Measurements from ENCODE around the gene LANCL2.
"Not testable (repeated sequence)": the region's sequence is repeated elsewhere in the genome, so short reads cannot be mapped to it uniquely, and the experiment has no call there.

The LANCL2 gene

DNA sequence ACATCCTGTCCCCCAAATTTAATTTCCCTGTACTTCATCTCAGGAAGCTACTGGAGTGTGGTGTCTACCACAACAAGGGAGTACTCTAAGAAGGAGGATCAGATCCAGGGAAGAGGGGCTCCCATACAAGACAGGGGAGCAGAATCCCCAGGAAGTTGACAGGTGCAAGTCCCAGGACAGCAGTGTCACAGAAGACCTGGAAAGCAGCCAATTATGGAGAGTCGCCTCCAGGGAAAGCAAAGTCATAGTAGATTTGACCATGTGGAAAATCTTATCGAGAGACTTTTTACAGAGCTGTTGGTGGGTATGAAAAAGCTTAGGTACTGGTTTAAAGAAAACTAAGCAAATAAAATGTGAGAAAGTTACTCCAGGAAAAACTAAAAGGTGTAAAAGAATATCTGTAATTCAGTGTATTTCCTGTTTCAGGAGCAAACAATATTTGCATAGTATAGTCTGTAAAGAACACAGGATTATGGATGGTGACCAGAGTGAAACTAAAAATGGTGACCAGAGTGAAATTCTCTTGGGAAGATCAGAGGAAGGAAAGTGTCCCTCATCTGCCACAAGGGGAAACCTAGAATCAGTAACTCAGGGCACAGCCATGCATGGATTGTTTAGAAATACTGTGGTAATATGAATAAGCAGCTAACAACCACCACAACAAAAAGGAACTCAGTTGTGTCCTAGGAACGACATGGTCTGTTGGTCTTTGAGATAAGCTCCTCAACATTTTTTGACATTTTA lies 44.5 kb downstream of the LANCL2 start:
- no peak for DNase-seq

DNA sequence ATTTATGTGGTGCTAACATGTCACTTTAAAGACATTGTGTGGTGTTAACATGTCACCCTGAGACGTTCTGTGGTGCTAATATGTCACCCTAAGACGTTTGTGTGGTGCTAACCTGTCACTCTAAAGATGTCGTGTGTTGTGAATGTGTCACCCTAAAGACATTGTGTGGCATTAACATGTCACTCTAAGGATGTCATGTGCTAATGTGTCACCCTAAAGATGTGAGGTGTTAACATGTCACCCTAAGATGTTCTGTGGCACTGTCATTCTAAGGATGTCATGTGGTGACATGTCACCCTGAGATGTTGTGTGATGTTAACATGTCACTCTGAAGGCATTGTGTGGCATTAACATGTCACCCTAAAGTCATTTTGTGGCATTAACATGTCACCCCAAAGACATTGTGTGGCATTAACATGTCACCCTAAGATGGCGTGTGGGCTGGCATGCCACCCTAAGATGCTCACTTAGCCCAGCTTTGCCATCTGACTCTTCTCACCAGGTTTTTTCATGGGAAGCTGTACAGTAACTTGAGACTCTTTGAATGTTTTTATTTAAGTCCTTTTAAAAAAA lies 45.6 kb downstream of the LANCL2 start:
- no peak for DNase-seq

DNA sequence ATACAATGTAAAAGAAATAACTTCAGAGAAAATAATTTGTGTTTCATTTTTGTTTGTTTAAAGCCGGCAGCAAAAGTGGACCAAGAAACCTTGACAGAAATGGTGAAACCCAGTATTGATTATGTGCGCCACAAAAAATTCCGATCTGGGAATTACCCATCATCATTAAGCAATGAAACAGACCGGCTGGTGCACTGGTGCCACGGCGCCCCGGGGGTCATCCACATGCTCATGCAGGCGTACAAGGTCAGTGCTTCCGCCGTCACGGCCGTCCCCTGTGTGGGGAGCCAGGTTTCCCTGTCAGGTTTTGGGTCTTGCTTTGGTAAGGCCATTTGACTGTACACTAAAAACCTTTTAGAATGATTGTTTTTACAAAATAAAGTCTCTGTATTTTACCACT lies 46.7 kb downstream of the LANCL2 start:
- DNase-seq = no peak

DNA sequence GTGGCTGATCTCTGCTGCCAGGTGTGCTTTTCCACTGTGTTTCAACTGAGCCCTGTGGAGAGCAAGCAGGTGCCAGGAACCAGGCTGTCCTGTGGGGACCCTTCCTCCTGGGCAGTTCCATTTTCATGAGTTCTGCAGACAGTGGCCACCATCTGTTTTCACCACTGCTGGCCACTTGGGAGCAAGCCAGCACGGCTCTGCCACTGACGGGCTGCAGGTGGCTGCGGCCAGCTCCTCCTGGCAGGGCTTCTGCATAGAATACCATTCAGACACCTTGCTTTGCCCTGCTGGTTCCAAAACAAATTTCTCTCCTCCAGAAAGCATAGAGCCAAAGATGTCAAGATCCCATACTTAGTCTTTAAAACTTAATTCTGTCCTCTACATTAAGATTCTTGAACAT lies 48.3 kb downstream of the LANCL2 start:
- no peak for DNase-seq

DNA sequence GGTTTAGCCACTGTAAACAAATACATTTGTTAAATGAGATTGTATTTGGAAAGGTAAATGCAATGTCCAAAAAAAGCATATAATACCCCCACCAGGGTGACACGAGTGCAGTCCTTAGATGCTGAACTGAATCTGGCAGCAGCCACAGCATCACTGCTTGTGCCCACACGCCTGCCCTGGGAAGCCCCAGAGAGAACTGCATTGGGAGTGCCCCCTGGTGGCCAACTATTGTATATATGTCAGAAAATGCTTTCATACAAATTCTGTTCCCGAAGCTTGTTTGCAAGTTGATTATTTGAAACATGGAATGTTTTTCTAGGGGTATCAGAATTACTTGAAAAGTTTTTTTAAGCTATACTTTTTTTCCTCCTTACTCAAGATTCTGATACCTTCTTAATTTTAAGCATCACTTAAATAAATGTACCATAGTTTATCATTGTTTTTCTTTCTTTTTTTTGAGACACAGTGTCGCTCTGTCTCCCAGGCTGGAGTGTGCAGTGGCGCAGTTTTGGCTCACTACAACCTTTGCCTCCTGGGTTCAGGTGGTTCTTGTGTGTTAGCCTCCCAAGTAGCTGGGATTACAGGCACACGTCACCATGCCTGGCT lies 50.1 kb downstream of the LANCL2 start:
- peak; percentile 77 to 84 for DNase-seq

DNA sequence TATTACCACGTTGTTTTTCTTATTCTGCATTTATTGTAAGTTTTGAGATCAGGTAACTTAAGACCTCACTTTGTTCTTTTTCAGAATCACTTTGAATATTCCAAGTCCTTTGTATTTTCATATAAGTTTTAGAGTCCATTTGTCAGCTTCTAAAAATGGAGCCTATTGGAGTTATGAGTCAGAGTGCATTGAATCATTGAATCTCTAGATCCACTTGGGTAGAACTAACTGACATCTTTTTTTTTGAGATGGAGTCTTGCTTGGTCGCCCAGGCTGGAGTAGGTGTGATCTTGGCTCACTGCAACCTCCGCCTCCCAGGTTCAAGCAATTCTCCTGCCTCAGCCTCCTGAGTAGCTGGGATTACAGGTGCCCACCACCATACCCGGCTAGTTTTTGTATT lies 52.3 kb downstream of the LANCL2 start:
- DNase-seq = not testable (repeated sequence)

DNA sequence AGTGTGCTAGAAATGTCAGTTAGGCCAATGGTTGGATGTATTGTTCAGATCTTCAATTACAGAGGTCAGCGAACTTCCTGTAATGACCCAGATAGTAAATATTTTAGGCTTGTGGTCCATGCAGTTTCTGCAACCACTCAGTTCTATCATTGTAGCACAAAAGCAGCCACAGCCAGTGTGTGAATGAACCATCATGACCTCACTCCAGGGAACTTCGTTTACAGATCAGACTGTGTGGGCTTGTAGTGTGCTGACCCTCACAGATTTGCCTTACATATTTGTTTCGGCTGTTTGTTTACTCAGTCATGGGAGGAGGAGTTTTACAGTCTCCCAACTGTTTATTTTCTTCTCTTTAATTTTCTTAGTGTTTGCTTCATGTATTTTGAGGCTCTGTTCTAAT lies 55.4 kb downstream of the LANCL2 start:
- no peak for DNase-seq

DNA sequence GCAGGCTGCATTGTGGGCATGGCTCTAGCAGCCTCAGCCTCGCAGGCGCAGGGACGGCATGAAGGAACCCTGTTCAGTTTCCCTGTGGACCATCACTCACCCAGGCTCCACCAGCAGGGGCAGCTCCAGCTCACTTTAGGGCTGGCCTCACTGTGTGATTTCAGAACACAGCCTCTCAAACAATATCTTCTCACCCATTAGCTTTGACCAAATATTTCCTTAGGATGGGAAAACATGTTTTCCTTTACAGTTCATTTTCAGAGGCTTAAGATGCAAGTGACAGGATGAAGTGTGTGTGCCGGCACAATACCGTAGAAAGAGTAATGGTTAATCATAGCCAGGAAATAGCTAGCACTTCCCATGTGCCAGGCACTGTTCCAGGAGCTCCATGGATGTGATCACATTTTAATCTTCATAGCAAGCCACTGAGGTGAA lies 58.2 kb downstream of the LANCL2 start:
- DNase-seq = no peak

DNA sequence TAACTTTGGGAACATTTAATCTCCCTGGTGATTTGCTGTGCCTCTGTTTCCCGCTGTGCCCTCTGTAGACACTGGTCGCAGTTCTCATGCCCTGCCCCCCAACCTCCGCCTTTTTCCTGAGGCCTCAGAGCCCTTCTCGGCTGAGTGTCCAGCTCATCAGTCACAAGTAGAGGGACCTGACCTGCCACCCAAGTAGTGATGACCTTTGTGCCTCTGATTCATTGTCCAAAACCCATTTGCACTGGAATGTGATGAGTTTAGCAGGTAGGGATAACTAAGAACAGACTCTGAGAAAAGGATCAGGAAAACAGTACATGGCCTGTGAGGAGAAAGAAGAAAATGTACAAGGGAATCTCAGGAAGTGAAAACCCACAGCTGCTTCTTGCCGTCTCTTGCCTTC lies 58.8 kb downstream of the LANCL2 start:
- DNase-seq = no peak

DNA sequence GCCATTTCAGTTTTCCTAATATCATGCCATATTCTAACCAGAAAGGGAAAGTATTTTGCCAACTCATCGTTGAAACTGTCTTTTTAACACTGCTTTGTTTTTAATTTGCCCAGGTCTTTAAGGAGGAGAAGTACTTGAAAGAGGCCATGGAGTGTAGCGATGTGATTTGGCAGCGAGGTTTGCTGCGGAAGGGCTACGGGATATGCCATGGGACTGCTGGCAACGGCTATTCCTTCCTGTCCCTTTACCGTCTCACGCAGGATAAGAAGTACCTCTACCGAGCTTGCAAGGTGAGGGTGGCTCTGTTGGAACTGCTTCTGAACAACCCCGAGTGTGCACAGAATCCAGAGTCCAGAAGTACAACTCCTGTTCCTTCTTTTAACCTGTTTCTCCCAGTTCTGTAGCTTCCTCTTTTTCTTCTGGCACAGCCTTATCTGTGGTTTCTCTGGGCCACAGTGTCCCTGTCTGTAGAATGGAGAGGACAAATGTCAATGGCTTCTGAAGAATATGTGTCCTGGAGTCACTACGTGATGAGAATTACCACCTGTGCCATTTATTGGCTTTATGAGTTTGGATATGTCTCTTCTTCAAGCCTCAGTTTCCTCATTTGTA lies 60.1 kb downstream of the LANCL2 start:
- peak; percentile 17 to 21 for DNase-seq

DNA sequence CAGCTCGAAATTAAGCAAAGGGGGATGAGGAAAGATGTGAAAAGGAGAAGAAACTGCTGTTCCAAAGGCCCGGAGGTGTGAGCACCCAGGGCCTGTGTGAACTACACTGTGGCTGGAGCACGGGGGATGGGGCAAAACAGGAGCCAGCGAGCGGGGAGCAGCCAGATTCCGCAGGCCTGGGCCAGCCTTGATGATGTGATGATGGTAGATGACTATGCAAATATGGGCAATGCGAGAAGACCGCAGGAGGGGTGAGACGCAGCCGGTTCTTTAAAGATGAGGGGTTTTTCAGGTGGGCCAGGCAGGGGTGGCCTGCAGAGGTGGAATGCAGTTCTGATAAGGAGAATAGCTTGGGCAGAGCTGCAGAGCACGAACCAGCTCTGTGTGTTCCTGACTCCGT lies 61.5 kb downstream of the LANCL2 start:
- no peak for DNase-seq

DNA sequence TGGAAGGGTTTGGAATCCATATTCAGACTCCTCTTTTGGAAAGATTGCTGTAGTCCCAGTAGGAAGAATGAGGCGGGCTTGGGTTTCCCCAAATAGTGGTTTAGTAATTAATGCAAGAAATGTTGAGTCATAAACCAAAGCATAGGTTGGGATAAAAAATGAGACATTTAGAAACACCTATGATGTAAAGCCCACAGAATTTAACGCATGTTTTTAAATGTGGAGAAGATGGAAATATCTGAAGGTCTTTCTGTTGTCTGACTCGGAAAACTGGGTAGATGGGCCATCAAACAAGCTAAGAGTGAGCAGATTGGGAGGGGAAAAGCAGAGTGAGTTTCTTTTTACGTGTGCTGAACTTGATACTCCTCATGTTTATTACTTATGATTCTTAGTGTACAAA lies 62.2 kb downstream of the LANCL2 start:
- no peak for DNase-seq

DNA sequence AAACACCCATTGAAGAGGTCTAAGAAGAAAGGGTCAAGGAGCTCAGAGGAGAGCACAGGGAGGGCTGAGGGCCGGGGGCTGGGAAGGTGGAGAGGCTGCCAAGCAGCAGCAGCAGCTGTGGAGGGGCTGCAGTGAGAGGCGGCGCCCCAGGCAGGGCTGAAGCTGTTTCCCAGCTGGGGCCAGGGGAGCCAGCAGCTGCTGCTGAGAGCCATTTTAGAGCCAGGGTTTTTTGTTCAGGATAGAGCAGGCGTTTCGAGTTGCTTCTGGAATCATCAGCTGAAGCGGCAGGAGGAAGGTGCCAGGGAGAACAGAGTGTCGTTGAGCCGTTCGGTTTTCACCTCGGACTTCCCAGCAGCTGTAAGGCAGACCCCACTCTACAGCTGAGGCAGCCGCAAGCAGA lies 62.7 kb downstream of the LANCL2 start:
- no peak for DNase-seq

DNA sequence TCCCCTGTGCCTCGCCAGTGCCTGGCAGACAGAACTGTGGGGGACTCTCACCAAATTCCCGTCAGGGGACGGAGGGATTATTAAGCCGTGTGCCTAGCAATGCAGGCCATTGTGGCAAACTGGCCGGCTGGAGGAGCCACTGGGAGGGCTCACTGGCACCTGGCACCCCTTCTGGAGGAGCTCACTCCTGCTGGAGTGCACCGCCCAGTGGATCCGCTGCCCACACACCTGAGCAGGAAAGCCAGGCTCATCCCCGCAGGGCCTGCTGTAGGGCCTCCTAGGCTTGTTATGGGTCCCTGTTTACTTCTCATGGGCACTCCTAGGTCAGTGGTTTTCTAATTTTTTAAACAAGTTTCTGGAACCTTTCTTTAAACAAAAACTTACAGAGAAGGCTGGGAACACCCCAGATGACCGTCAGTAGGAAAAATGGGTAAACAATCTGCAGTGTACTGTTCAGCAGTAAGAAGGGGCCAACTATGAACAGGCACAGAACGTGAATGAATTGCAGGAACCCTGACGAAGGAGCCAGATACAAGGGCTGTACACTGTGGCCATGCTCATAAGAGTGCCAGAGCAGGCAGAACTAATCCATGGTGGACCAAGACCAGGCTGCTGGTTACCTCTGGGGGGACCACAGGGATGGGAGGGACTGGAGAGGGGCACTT lies 64.8 kb downstream of the LANCL2 start:
- no peak for DNase-seq

DNA sequence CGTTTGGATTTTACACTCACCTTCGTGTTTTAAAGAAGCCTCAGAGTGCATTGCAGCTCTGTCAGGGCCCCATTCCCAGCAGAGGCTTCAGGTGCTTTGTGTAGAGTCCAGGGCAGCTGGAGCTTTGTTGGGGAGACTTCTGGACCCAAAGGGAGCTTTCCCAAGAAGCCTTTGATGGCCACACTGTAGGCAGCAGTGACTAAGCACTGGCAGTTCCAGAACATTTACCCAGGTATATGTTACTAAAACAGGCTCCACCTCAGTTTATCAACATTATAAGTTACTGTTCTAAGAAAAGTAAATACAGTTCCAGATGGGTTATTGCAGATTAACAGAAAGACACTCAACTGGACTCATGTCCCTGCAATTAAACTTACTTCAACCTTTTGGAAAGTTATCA lies 66.8 kb downstream of the LANCL2 start:
- no peak for DNase-seq

DNA sequence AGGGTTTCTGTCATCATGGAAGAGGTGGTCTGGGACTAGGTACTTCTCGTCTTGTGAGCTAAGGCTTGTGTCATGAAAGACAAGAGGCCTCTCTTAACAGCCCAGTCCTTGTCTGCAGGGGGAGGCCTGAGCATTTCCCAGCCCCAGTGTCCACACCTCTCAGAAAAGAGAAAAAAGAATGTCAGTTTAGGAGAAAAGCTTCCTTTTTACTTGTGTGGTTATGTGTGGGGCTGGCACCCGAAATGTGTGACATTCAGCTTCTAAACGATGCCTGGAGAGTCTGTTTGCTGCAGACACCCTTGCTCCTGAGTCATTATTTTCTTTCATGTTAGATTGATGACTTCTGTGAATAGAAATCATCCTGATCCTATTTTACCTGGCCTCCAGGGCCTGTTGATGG lies 67.4 kb downstream of the LANCL2 start:
- DNase-seq = no peak

DNA sequence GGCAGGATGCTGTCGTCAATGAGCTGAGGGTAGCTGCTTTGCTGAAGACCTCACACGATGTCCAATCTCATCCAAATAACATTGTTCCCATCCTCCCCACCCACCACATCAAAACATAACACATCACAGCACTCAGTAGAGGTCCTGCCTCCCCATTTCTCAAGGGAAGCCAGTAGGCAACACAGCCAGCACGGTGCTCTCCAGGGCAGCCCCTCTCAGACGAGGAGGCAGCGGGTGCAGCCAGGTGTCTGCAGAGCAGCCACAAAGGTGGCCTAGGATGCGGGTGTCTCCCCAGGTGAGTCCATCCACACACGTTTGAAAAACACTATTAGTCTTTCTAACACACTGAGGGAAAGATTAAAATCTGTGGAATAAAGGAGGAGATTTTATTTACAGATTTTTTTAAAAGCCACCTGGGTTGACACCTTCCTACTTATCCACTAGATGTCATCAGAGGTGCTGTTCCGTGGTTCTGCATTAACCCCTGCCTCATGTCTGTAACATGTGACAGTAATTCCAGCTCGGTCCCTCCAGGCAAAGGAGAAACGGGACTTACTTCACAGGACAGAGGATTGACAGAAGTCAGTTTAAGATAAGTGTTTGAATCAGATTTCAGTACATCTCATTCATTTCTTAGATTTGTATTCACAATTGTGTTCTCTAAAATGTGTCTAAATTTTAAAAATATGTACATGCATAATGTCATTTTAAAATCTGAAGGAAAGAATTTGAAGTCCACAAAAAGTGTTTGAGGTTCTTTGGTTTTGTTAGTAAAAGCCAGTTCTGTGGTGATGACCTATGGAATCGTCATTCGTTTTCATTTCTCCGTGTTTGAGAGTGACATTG lies 68.0 kb downstream of the LANCL2 start:
- DNase-seq = peak in 1 of 2 donors; percentile 19

DNA sequence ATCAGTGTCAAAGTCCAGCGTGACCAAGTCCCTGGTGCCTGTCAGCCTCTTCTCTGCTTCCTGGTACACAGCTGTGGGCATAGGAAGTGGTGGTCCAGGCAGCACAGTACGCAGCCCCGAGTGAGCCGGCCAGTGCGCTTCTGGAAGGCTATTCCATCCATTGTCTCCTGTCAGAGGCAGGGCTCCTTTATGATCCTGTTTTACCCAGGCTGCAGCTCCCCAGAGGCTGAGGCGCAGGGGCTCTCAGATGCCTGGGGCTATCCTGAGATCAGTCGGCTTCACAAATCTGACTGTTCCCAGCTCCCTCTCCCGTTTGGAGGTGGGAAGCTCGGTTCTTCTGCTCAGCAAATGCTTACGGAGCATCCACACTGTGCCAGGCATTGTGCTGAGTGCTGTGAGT lies 70.3 kb downstream of the LANCL2 start:
- no peak for DNase-seq

DNA sequence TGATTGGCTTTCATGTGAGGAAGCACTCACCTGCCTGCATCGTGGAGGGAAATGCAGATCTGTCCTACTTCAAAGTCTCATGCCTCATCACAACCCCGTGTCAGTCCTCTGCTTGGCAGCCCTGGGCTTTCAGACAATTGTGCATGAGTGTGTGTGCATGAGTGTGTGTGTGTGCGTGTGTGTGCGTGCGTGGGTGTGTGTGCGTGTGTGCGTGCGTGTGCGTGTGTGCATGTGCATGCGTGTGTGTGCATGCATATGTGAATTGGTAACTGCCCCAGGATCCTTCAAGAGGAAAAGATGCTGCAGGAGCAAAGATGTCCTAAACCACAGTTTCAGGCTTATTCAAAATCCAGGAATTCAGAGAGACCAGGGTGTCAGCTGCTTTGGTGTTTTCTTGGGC lies 71.3 kb downstream of the LANCL2 start:
- DNase-seq = no peak

DNA sequence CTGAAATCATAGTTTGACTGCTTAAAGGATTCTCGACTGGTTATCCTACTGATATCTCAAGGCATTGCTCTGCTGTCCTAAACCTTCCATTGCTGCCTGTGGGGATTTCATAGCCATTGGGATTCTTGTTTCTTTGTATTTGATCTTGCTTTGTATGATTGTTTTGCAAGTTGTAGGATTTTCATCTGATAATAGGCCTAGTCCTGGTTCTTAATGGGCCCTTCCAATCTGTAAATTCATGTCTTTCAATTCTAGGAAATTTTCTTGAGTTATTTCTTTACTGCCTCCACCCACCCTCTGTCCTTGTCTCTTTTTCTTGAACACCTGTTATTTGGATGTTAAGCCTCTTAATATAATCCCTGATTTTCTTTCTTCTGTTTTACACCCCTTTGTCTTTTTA lies 72.2 kb downstream of the LANCL2 start:
- no peak for DNase-seq

DNA sequence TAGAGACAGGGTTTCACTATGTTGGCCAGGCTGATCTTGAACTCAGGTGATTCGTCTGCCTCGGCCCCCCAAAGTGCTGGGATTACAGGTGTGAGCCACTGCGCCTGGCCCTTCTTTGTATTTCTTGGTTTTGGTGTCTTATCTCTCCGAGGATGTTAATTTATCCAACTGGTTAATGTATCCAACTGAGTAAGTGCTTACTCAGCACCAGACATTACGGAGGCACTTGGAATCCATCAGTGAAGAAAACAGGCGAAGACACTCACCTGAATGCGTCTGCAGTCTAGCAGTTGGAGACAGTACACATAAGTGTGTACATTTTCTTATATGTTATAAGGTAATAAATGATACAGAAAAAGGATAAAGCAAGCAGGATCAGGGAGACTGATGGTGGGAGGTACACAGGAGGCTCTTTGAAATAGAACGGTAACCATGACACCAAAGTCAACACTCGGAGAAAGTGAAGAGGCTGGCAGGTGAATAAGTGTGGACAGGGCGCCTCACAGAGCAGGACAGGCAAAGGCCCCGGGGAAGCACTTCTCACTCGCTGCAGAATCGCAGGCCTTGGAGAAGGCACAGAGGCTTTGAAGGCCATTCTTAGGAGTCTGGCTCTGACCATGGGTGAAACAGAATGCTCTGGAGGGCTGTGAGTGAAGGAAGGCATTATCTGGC lies 73.1 kb downstream of the LANCL2 start:
- no peak for DNase-seq
